COLO668 (cell line): ENCODE data around the gene SPOP.
A peak's percentile ranks its signal among the peaks of the same experiment; 100 is the strongest.
"Not testable (repeated sequence)": the region's sequence is repeated elsewhere in the genome, so short reads cannot be mapped to it uniquely, and the experiment has no call there.

ENCODE experiments used
- DNase-seq: peaks from one replicate; lab custom pipeline; 2025; ENCODE audit not compliant: unreplicated experiment; lab: John Stamatoyannopoulos, UW

Gene SPOP

DNA sequence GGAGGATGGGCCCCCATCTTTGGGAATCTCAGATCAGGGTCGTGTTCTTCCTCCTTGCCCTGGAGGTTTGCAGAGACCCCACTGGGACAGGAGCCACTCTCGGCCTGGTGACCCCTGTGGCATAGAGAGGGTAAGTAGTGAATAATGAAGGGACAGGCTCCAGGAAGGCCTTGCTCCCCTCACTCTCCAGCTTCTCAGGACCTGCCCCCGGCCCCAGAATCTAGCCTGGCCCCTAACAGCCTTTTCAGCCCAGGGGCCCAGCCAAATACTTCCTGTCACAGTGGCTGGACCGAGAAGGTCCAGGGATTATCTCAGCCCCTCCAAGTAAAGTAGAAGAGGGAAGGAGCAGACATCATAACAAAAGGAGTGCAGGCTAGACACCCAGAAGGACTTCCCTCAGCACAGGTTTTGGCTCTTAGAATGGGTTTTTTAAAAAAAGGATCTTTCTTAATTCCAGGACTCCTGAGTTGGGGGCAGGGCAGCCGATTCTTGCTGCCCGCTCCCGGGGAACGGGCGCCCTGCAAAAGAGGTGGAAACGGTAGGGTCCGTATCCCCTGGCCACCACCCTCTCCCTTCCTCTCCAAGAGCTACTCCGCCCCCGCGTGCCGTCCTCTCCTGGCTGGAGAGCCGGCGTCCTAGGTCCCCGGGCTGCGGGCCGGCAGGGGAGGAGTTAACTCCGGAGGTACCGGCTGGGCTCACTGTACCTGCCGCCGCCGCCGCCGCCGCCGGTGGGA lies 102.8 kb downstream of the SPOP start:
- no peak for DNase-seq

- no peak for DNase-seq
These were observed 103.5 kb downstream of the SPOP start for GRCh38 chr17:49574323-49574781.

- DNase-seq = no peak
These were observed 104.2 kb downstream of the SPOP start for GRCh38 chr17:49573510-49574322.

DNA sequence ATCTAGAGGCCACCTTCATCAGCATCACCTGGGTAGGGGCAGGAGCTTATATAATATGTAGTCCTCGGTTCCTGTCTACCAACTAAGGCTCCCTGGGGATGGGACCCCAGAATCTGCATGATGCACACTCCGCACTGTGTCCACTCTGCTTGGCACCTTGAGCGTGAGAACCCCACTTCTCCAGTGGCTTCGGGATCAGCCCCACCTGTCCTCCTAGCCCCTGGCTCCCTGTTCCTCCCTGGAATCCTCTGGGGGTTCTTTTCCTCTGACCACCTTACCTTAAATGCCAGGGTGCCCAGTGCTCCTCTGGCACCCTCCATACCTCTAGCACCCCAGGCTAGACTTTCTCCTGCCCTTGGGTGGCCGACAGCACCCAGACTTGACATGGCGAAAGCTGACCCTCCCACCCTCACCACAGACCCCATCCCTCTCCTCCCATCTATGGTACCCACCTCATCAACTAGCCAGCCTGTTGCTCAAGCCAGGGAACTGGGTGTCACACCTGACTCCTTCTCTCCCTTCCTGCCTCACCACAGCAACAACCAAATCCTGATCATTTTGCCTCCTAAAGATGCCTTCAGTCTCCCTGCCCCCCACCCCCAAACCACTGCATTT lies 105.0 kb downstream of the SPOP start:
- DNase-seq = no peak

- DNase-seq = no peak
These were observed 105.7 kb downstream of the SPOP start for GRCh38 chr17:49572226-49572625.

- DNase-seq = no peak
These were observed 106.1 kb downstream of the SPOP start for GRCh38 chr17:49571764-49572163.

GRCh38 chr17:49571283-49571682 lies 106.6 kb downstream of the SPOP start:
- no peak for DNase-seq

- DNase-seq = no peak
These were observed 107.2 kb downstream of the SPOP start for GRCh38 chr17:49570540-49571242.

- not testable (repeated sequence) for DNase-seq
These were observed 109.2 kb downstream of the SPOP start for GRCh38 chr17:49568695-49569047.

GRCh38 chr17:49567871-49568694 lies 109.8 kb downstream of the SPOP start:
- DNase-seq = peak; percentile 65

DNA sequence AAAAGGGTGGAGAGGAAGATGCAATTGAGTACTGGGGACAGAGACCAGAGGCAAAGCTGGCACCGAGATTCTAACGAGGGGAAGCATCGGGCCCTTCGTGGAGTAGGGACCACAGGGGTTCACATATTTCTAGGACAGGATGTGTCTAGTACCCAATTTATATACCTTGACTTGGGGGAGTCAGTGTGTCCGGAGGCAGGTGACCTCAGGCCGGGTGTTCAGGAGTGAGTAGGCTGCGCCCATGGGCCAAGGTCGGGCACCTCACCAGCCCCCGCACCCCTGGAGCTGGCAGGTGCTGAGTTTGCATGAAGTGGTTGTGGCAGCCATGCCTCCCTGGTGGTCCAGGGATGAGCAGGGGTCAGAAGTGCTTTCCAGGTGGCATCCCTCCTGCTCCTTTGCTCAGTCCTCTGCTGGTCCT lies 110.8 kb downstream of the SPOP start:
- no peak for DNase-seq

DNA sequence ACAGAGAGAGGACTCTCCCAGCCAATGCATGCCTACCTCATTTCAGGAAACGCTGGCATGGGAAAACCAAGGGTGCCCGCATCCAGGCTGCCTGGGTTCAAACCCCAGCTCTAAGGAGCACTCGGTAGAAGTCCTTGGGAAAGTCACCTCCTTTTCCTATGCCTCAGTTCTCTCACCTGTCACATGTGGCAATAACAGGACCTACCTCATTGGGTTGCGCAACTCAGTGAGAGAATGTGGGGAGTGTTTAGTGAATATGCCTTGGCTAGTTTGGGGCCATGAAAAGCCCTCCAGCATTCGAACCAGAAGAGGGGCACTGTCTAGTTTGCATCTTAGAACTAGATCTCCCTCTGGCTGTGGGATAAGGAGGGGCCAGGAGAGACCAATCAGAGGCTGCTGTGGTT lies 111.2 kb downstream of the SPOP start:
- no peak for DNase-seq

DNA sequence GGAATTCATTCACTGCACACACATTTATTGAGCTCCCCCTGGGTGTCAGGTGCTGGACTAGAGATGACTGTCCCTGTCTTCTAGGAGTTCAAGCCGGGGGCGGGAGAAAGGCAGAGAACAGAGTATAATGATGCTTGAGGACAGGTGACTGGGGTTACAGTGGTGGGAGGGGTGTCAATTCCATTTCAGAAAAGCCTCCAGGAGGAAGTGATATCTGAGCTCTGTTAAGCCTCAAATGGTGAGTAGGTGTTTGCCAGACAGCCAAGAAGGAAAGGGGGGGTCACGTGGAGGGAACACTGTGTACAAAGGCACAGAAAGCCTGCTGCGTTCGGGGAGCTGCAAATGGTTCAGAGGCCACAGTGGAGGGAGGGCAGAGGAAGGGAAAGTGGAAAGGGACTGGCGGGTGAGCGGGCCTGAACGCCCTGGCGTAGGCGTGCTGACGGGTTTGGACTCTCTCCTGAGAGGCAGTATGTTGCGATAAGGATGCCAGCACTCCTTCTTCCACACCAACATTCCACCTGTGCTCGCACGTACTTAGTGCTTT lies 111.9 kb downstream of the SPOP start:
- DNase-seq = peak; percentile 40

GRCh38 chr17:49564638-49565037 lies 113.3 kb downstream of the SPOP start:
- no peak for DNase-seq

- peak; percentile 11 for DNase-seq
These were observed 120.4 kb downstream of the SPOP start for GRCh38 chr17:49557312-49558024.

DNA sequence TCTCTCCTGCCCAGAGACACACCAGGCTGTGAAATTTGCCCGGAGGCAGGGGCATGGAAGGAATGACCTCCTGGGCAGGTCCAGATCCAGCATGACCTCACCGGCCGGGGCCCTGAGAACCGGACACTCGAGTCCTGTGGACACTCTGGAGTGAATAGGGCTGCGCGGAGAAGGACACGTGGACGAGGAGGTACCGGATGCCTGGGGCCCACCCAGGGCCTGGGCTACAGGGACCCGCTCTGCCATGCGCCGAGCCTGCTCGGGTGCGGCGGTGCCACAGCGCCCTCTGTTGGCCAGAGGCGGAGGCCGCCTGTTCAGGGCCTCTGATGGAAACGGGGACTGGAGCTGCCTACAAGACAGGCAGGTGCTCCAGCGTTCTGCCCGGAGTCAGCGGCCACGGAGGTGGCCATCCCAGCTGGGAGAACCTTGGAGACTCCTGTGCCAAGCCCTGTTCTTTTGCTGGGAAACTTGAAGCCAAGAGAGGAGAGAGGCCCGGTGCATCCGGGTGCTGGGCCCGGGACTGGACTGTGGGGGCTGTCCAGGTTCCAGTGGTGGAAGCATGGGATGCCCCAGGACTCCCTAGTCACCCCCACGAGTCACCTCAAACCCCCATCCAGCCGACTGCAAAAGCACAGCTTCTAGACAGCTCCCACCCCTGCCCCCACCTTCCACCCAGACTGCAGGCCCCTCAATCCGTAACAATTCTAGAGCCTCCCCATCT lies 121.5 kb downstream of the SPOP start:
- peak; percentile 58 for DNase-seq

GRCh38 chr17:49555495-49556222 lies 122.2 kb downstream of the SPOP start:
- no peak for DNase-seq
